ENCODE measurements around the gene DSC3.

DNA sequence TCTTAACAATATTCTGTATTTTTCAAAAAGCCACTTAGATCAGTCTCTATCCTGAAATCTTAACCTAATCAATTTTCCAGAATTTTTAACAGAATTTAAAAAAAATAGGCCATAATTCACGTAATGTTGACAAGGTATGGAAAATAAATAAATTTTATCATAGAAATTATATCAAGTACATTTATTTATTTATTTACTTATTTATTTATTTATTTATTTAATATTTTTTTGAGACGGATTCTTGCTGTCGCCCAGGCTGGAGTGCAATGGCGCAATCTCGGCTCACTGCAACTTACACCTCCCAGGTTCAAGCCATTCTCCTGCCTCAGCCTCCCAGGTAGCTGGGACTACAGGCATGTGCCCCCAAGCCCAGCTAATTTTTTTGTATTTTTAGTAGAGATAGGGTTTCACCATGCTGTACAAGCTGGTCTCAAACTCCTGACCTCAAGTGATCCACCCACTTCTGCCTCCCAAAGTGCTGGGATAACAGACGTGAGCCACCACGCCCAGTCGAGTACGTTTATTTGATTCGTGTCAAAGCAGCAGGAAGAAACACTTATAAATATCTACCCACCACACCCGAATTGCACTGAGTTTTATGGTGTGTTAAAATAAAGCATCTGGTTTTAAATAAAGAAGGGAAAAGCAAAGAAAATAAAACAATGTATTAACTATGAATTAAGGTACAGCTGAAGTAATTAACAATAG is 60.1 kb downstream of the DSC3 start:
- TF ChIP-seq POLR2A (IDR thresholded peaks at IDR 0.05) = no peak
- TF ChIP-seq, protein P1, sequence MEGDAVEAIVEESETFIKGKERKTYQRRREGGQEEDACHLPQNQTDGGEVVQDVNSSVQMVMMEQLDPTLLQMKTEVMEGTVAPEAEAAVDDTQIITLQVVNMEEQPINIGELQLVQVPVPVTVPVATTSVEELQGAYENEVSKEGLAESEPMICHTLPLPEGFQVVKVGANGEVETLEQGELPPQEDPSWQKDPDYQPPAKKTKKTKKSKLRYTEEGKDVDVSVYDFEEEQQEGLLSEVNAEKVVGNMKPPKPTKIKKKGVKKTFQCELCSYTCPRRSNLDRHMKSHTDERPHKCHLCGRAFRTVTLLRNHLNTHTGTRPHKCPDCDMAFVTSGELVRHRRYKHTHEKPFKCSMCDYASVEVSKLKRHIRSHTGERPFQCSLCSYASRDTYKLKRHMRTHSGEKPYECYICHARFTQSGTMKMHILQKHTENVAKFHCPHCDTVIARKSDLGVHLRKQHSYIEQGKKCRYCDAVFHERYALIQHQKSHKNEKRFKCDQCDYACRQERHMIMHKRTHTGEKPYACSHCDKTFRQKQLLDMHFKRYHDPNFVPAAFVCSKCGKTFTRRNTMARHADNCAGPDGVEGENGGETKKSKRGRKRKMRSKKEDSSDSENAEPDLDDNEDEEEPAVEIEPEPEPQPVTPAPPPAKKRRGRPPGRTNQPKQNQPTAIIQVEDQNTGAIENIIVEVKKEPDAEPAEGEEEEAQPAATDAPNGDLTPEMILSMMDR (IDR thresholded peaks at IDR 0.05) = no peak
